SW 1271 (cell line): ENCODE results near the gene HSPG2.
"Not testable (repeated sequence)": the region's sequence is repeated elsewhere in the genome, so short reads cannot be mapped to it uniquely, and the experiment has no call there.

Experiments used
- DNase-seq, 2 experiments: peaks; one replicate each; lab custom pipeline; 2025; lab: John Stamatoyannopoulos, UW

HSPG2 gene

DNA sequence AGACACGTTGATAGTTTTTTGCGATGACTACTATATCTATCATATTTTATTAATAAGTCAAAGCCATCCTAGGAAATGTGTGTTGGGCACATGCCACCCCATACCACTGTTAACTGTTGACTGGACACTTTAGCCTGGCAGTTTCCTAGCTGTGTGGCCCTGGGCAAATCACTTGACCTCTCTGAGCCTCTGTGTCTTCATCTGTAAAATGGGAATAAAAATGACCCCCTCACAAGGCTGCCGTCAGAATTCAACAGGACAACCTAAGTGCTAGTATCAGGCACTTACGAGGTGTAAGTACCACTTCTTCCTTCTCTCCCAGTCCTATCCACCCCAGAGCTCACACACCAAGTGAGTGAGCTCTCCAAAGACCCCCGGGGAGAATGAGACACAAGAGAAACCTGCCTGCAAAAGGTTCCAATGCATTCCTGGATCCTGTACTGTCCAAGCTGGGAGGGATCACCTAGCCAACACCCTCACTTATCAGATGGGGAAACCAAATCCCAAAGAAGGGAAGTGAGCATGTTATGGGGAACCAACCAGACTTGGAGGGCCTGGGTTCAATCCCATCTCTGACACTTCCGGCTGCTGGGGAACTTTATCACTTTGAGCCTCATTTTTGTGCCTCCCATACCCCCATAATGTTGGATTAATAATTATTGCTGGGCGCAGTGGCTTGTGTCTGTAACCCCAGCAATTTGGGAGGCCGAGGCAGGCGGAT is 24.9 kb downstream of the HSPG2 start:
- DNase-seq: no peak

DNA sequence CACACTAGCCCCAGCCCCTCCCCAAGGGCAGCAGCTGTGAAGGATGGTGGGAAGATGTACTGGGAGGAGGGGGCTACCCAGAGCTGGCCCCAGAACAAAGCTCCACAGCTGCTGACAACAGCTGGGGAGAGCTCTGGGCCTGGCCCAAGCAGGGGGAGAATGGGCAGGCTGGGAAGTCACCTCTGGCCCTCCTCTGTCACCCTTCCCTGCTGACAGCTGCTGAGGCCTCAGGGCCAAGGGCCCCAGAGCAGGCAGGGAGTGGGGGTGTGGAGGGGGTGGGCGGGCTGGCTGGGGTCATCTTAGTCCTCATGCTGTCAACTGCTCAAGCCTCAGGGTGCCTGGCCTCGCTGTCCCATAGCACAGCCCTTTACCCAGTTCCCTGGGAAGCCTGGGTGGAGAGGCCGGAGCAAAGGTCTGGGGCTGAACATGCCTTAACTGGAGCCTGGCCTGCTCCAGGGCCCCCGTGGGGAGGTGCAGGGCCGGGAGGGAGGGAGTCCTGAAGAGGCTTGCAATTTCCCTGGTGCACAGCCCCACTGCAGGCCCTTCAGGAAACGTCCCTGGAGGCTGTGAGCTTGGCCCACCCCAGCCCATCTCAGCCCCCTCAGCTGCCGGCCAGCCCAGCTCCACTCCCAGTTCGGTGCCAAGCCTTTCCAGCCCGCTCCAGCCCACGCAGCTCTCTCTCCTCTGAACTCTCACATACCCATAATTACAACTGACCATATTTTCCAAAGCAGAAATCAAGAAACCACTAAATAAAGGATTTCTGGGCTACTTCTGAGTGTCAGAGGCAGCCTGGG is 25.7 kb downstream of the HSPG2 start:
- no peak for DNase-seq

- DNase-seq: no peak
Observed at GRCh38 chr1:21910558-21911204, 26.4 kb downstream of the HSPG2 start.

DNA sequence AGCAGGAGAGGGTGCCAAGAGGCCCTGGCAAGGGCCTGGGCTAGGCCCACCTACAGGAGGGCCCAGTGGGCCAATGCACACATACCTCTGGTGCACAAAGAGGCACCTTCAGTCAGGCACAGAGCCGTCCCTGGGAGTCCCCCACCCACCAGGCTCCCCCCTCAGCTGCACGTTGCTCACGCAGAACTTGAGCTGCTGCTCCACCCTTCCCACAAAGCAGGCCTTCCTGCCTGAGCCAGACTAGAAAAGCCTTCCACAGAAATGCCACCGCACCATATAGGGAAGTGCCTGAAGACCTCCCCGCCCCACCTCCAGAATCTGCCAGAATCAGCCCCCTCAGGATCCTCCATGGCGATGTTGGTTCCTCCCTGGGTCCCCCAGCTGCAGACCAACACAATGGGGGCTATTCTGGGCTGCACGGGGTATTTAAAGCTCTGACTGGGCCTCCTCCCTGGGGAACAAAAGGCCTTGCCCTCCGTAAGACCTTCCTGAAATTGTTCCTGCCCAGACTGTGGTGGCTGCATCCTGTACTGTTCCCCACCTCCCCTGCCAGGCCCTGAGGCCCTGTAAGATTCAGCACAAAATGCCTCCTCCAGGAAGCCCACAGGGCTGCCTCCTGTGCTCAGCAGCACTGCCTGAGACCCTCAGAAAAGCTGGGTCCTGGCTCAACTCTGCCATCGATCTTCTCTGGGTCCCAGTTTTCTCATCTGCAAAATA is 27.2 kb downstream of the HSPG2 start:
- no peak for DNase-seq

- DNase-seq: no peak
Observed at GRCh38 chr1:21909286-21909759, 27.8 kb downstream of the HSPG2 start.

- not testable (repeated sequence) for DNase-seq
Observed at GRCh38 chr1:21907737-21908534, 29.2 kb downstream of the HSPG2 start.

GRCh38 chr1:21907079-21907418 is 30.1 kb downstream of the HSPG2 start:
- DNase-seq: no peak

- DNase-seq: no peak
Observed at GRCh38 chr1:21906173-21907078, 30.7 kb downstream of the HSPG2 start.

DNA sequence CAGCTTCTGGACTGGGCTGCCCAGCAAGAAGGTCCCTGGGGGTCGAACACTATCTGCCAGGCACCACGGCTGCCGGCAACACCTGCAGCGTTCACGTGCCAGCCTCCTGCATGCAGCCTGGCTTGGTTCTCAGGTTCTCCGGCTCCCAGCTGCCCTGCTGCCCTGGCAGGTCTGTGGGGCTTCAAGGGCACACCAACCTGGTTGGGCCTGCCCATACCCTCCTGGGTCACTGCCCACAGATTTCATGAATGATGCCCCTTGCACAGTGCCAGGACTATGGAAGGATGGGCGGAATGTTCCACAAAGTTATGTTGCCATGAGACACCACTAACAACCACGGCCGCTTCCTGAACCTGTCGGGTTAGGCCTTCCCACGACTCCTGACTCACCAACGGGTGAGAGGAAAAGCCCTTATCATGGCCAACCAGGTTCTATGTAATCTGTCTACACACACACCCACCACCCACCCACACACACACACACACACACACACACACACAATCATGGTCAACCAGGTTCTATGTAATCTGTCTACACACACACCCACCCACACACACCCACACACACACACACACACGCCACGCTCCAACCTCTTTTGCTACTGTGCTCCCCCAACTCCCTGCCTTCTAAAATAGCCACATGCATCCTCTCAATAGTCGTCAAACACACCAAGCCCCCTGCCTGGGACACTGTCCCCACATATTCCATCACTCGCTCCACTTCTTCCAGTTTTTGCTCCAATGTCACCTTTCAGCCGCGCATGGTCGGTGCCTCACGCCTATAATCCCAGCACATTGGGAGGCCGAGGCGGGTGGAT is 32.2 kb downstream of the HSPG2 start:
- no peak for DNase-seq

GRCh38 chr1:21904454-21904703 is 32.7 kb downstream of the HSPG2 start:
- DNase-seq: no peak

GRCh38 chr1:21903638-21904453 is 33.3 kb downstream of the HSPG2 start:
- no peak for DNase-seq

- DNase-seq: no peak
Observed at GRCh38 chr1:21902026-21903012, 34.8 kb downstream of the HSPG2 start.

- DNase-seq: no peak
Observed at GRCh38 chr1:21901473-21901847, 35.6 kb downstream of the HSPG2 start.

DNA sequence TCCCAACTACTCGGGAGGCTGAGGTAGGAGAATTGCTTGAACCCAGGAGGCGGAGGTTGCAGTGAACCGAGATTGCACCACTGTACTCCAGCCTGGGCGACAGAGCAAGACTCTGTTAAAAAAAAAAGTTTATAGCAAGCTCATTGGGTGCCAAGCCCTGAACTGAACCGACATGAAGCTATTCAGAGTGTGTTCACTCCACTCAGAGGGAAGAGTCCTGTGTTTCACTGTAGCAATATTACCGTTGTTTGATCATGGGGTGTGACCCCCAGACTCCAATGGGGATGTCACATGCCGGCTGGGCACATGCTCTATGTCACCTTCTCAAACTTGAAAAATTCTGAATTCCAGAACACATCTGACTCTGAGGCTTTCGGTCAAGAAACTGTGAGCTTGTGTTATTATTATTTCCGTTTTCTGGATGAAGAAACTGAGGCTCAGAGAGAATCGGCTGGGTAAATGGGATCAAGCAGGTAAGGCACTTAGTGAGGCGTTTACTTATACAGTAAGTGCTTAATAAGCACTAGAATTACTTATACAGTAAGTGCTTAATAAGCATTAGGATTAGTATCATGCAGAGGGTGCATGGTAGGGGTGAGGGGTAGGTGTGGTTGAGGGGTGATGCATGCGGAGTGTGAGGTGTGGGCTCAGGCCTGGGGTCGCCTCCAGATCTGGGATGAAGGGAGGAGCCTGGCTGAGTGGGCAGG is 36.2 kb downstream of the HSPG2 start:
- DNase-seq: no peak

- no peak for DNase-seq
Observed at GRCh38 chr1:21899987-21900386, 37.1 kb downstream of the HSPG2 start.

- DNase-seq: no peak
Observed at GRCh38 chr1:21899267-21899810, 37.8 kb downstream of the HSPG2 start.
